CD4-positive, alpha-beta T cell treated with Interleukin-12 subunit alpha and Interleukin-12 subunit beta, for 1 hour (primary cell): ENCODE data around the gene MAU2.
A peak's percentile ranks its signal among the peaks of the same experiment; 100 is the strongest.
"Not testable (repeated sequence)": the region's sequence is repeated elsewhere in the genome, so short reads cannot be mapped to it uniquely, and the experiment has no call there.

Source experiments
- DNase-seq: peaks from one replicate; pipeline ENCODE4 v3.0.0-alpha.2; 2020

MAU2 gene

DNA sequence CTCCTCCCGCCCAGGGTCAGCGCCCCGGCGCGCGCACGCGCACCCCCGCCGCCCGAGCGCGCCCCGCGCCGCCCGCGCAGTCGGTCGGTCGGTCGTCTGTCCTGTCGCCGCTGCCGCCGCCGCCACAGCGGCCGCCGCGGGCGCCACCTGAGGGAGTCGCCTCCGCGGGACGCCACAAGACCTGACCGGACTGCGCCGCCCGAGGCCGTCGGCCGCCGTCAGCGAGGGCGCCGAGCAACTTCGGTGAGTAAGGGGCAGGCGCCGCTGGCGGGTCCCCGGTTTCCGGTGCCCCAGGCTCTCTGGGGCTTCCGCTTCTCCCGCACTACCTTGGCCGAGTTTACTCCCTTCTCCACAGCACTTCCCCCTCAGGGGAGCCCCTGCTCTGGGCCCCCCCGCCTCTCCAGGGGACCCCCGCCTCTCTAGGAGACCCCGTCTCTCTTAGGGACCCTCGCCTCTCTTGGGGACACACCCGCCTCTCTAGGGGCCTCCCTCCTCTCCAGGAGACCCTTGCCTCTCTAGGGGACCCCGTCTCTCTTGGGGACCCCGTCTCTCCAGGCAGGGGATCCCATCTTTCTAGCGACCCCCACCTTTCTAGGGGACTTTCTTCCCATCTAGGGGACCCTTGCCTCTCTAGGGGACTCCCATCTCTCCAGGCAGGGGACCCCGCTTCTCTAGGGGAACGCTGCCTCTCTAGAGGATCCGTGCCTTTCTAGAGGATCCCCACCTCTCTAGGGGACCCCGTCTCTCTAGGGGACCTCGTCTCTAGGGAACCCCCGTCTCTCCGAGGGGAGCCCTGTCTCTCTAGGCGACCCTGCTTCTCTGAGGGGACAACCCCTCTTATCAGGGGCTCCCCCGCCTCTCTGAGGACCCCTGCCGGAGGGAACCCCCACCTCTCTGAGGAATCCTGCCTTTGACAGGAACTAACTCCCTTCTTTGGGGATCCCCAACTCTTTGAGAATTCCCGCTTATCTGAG, 65.6 kb downstream of the MAU2 start:
- peak; percentile 31 for DNase-seq

DNA sequence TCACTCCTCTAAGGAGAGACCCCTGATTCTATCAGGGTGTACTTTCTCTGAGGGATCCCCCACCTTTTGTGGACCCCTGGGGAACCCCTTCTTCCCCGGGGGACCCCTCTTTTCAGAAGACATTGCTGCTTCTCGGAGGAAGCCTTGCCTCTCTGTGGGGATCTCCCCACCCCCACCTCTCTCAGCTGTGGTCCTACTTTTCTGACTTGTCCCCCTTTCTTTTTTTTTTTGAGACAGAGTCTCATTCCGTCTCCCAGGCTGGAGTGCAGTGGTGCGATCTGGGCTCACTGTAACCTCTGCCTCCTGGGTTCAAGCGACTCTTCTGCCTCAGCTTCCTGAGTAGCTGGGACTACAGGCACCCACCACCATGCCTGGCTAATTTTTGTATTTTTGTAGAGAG, 66.5 kb downstream of the MAU2 start:
- DNase-seq = no peak

DNA sequence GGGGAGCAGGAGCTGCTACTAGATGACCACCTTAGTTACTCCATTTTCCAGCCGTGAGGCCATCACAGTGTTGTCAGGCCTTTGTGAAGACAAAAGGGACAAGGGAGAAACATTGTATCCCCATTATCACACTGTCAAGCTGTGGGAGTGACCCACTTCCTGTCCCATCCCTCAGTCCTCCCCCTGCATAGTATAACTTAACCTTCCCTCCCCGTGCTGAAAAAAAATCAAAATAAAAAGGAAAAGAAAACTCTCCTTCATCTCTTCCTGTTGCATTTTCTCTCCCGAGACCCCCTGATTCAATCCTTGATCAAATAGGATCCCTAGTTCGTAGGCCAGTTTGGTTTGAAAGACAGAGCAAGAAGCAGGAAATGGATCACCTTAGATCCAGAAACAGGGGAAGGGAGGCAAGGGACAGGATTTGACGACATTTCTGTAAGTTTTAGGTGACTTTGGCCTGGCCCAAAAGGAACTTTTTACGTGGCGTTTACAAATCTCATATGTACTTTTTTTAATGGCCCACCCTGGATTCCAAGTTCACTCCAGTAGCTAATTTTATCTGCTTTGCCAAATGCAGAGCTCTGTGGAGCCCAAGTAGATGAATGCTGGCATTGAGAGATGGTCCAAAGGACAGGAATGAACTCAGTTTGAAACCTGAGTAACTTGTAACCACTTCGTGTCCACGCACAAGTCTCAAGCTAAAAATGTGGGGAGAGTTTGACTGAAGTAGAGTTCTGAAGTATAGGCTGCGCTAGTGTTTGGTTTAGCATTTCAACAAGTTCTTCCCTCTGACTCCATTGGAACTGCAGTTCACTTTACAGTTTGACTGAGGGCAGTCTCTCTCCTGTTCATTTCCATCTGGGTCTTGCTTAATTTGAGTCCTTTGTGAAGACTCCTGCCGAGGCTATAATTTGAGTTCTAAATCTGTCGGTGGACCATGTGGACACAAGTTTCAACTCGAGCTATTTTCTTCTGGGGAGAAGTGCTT, 68.2 kb downstream of the MAU2 start:
- DNase-seq = no peak

DNA sequence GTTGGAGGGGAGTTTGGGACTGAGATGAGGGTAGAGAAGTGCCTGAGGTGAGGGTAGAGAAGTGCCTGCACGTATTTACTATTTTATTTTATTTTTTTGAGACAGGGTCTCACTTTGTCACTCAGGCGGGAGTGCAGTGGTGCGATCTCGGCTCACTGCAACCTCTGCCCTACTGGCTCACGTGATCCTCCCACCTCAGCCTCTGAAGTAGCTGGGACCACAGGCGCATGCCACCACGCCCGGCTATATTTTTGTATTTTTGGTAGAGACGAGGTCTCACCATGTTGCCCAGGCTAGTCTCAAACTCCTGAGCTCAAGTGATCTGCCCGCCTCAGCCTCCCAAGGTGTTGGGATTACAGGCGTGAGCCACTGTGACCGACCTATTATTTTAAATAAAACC, 69.1 kb downstream of the MAU2 start:
- DNase-seq = not testable (repeated sequence)

DNA sequence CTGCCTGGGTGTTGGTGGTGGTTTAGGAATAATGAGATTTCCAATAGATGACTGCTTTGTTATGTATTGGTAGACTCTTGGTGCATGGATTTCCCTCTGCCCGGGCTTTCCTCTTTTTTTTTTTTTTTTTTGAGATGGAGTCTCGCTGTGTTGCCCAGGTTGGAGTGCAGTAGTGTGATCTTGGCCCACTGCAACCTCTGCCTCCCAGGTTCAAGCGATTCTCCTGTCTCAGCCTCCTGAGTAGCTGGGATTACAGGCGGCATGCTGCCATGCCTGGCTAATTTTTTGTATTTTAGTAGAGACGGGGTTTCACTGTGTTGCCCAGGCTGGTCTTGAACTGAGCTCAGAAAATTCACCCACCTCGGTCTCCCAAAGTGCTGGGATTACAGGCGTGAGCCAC, 73.7 kb downstream of the MAU2 start:
- not testable (repeated sequence) for DNase-seq

DNA sequence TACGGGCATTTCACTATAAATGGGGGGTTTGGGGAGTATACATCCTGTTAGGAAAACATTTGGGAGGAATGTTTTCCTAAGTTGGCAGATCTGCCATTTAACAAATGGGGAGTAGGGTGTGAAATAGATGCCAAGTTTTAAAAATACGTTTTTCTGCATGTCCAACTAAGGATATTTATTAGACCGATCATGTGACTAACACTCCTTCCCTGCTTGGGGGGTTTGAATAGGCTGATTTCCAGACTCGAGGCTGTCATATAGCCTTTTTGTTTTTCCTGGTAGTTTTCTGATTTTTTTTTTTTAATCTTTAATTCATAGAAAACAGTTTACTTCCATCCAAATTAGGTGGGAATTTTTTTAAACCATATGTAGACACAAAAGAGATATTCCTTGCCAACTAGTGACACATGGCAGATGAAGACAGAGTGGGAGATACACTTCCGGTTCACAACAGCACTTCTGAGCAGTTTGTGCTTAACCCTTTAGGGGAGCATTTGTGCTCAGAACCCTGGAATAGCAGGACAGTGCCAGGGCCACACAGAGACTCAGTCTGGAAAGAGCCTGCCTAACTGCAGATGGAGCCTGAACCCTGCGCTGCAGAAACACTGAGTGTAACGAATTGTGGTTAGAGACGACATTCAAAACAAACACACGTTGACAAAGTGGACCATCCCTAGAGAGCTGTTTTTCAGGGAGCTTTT, 79.3 kb downstream of the MAU2 start:
- no peak for DNase-seq

DNA sequence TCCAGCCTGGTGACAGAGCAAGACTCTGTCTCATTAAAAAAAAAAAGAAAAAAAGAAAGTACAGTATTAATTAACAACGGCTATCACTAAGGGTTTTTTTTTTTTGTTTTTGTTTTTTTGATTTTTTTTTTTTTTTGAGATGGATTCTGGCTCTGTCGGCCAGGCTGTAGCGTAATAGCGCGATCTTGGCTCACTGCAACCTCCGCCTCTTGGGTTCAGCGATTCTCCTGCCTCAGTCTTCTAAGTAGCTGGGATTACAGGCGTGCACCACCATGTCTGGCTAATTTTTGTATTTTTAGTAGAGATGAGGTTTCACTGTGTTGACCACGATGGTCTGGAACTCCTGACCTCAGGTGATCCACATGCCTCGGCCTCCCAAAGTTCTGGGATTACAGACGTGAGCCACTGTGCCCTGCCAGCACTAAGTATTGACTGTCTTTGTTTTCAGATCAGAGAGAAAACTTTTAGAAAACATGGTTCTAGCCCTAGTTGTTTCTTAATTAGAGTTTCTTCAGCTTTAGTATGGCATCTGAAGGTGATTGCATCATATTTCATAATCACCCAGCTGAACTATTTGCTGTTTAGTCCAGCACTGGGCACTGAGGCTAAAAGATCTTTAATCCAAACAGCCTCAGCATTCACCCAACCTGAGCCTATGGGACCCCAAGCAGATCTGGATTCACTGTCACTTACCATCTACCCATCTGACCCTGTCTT, 82.2 kb downstream of the MAU2 start:
- no peak for DNase-seq

DNA sequence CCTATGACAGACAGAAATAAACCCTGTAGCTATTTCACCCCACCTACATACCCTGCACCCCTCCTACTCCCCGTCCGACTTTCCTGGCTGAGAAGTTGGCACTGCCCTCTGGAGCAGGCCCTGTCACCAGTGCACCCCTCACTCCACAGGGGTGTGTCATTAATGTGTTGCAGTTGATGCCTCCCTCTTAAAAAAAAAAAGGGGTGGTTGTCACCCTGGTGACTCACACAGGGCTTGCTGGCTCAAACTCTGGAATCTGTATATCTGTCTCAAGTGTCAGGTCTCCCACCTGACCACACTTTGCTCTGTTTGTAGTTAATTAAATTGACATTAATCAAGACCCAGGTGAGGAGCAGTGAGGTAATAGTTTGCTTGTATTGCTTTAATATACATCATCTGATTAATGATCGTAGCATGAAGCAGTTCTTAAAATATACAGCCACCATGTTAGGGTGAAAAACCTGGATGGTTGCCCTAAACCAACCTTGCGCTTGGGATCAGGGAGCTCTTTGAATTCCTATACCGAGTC, 82.8 kb downstream of the MAU2 start:
- no peak for DNase-seq

DNA sequence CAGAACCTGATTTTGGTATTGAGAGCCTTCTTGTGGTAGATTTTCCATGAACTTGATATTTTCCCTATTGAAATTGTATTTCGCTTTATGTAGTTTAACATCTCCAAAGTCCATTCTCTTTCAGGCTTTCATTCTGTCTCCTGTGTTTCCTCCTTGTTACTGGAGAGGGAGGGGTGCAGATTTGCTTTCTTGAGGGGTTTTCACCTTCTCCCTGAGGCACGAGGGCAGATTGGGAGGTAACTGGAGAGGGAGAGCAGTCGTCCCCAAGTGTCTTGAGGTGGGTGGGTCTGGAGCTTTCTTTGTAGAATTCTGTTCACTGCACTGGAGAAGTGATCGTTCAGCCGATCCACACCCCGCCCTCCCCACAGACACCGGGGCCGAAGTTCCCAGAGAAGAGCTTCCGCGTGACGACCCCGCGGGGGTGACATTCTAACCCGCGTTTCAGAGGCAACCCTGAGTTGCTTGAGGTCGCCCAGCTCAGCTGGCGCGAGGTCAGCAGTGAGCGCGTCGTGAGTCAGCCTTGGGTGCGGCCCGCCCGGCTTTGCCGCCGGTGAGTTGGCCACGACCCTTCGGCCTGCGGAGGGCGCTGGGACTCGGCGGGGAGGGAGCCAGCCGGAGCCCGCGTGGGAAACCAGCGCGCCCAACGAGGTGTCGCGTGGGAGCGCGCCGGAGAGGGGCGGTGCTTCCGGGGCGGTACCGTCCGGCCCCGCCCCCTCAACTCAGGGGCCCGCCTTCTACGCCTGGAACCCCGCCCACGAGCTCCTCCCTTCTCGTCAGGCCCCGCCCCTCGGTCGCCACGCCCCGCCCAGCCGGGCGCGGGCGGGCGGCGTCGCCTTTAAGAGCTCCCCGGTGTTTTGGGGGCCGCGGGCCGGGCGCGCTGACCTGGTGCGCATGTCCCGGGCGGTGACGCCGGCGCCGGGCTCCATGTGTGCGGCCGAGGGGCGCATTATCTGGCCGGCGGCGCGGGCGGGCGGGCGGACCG, 84.5 kb downstream of the MAU2 start, which contains the start of gene GATAD2A:
Gene GATAD2A (plus strand): TSS at position 797 of the 982 bp plus-strand sequence. CDS start 59,671 bp downstream, outside the sequence.
- DNase-seq = peak; percentile 92

DNA sequence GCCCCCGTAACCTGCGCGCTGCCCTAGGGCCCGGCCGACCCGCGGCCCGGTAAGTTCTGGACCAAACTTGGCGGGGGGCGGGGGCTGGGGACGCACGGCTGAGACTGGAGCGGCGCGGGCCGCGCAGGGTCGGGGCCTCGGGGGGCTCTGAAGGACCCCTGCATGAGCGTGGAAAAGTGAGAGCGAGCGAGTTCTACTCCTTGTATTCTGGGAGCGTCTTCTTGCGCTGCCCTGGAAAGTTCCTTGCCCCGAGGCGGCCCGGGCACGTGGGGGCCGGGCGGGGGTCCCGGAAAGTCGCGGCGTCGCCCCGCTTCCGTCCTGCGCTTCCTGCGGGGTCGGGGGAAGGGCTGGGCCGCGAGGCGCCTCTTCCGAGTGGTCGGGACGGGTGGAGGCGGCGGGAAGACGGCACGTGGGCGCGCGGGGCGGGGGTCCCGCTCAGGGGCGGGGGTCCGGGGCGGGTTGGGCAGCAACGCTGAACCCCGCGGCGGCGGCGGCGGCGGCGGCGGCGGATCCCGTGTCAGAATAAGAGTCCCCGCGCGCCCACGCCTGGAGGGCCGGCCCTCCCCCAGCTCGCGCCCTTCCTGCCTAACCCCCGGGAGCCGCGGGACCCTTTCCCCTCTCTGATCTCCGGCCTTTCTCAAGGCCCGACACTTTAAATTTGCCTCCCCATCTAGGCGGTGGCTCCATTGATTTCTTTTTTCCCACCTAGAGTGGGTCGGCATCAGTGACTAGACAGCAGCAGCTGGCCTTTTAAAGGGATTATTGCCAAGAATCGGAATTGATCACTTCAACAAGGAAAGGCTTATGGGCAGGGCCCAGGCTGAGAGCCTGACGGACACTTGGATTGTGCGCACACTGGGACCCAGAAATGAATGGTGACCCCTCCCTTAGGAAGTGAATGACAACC, 85.6 kb downstream of the MAU2 start:
- DNase-seq = peak; percentile 61

DNA sequence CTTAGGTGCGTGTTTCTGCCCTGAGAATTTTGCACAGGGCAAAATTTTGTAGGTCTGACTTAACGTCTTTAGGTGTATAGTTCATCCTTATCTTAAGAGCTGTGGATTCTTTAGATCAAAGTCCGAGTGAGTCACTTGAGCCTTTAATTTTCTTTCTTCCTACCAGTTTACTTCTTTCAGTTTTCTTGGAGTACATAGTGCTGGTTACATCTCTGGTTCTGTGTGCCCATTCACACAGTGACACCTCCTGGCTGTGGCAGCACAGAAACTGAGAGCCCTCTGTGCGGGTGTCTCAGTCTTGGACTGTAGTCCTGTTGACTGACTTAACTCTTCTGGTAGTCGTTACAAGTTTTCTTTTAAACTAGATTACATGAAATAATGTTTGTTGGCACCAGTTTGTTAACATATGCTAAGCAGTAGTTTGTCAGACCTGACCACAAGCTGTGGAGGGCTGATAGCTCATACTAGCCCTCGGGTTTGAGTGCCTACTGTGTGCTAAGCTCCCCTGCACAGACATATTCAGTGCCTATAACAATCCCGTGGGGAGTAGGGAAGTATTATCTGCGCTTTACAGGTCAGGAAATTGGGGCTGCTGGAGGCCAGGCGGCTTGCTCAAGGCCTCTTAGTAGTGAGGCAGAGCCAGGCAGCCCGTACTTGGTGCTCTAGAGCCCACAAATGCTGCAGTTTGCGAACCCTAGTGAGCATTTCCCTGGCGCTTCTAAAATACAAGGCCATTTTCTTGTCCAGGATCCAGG, 86.4 kb downstream of the MAU2 start:
- peak; percentile 67 for DNase-seq

DNA sequence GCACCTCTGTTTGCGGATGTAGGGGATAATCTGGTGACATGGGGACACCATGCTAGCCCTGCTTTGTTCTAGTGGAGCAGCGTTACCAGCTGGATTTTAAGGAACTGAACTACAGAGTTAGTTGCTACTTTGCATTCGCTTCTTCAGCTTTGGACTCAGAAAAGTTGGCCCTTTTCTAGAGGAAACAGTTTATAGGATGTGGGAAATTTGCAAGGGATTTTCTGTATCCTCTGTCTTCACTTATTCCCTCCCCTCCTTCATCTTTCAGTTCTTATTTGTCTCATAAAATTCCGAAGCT, 87.0 kb downstream of the MAU2 start:
- no peak for DNase-seq
